ENCODE data around the gene OTUD6A. TPM values are rescaled to one million over a fixed set of nuclear protein-coding genes. Genes with fewer than 3 reads are reported as not detected.

The OTUD6A gene
- total RNA-seq, 1 experiment from 2014 or later, result not detected

GRCh38 chrX:70022616-70023015 lies 39.6 kb upstream of the OTUD6A start:
- no peak overlapping the region for H3K27ac ChIP-seq (ENCODE audit: low read depth, low read length)
- ChIA-PET POLR2A (no interaction called here), RAD21 (ENCODE audit: low non-redundant PET in 1 of 2, low total read pairs in 2 of 2, uncharacterized antibody in 2 of 2, unreplicated experiment in 2 of 2) (no interaction called here), CTCF (no interaction called here)
- no peaks in the 10 kb centered on the region for H3K9me3 ChIP-seq (ENCODE audit: control insufficient read depth in 1 of 2, insufficient read depth in 1 of 2, low read depth in 1 of 2, low read length in 2 of 2)
- BruUV-seq (replicated peaks), result no TSS peak
- peak overlapping the region; percentile 30 for H3K4me2 ChIP-seq (ENCODE audit: low read length)
- H4K20me1 ChIP-seq (ENCODE audit: insufficient read depth), result no peaks in the 10 kb centered on the region
- intact Hi-C loops (cut with micrococcal nuclease), result no loop called here
- H3K36me3 ChIP-seq (ENCODE audit: control insufficient read depth in 1 of 2, insufficient read depth in 2 of 2, low read length in 2 of 2), result no peaks in the 10 kb centered on the region
- ATAC-seq (no peak), DNase-seq (ENCODE audit: low read depth, low spot score) (no peak)
- H3K4me3 ChIP-seq (replicated peaks in 1 of 2; ENCODE audit: low read depth in 1 of 2, low read length in 2 of 2), result no peak overlapping the region
- H3K9ac ChIP-seq (ENCODE audit: low read length), result no peak overlapping the region
- H3K9me2 ChIP-seq (ENCODE audit: insufficient read depth), result no peaks in the 10 kb centered on the region
- no peaks in the 10 kb centered on the region for H3K79me2 ChIP-seq (ENCODE audit: insufficient read depth, low read length)
- TF ChIP-seq REST (IDR thresholded peaks at IDR 0.05; ENCODE audit: low read depth) (no peak), ATF3 (IDR thresholded peaks at IDR 0.05) (no peak), EZH2 (IDR thresholded peaks at IDR 0.05) (no peak), JUND (IDR thresholded peaks at IDR 0.05) (no peak), SP1 (IDR thresholded peaks at IDR 0.05; ENCODE audit: low read depth) (no peak), SIN3A (IDR thresholded peaks at IDR 0.05; ENCODE audit: low read depth) (no peak), TCF7L2 (IDR thresholded peaks at IDR 0.05; ENCODE audit: borderline replicate concordance, extremely low read depth, insufficient read depth, insufficient read length) (no peak), POLR2A (IDR thresholded peaks at IDR 0.05; ENCODE audit: borderline replicate concordance, extremely low read depth, insufficient read depth, insufficient read length) (no peak), POLR2AphosphoS5 (IDR thresholded peaks at IDR 0.05; ENCODE audit: low read depth, low read length) (no peak), CEBPB (IDR thresholded peaks at IDR 0.05; ENCODE audit: low read depth) (no peak), CBX3 (IDR thresholded peaks at IDR 0.05; ENCODE audit: low read depth) (no peak), YY1 (IDR thresholded peaks at IDR 0.05; ENCODE audit: extremely low read depth, insufficient replicate concordance, low read depth, low read length) (no peak), ZNF274 (IDR thresholded peaks at IDR 0.05; ENCODE audit: low read depth, low read length) (no peak), ELF1 (IDR thresholded peaks at IDR 0.05; ENCODE audit: borderline replicate concordance, low read depth) (no peak), EGR1 (IDR thresholded peaks at IDR 0.05; ENCODE audit: low read depth) (no peak), MAX (IDR thresholded peaks at IDR 0.05) (no peak), FOSL1 (IDR thresholded peaks at IDR 0.05; ENCODE audit: low read depth) (no peak), SRF (IDR thresholded peaks at IDR 0.05; ENCODE audit: low read depth) (no peak), CTCF (IDR thresholded peaks at IDR 0.05 in 2 of 3, conservative IDR thresholded peaks at IDR 0.05 in 1 of 3; ENCODE audit: borderline replicate concordance in 1 of 3, insufficient read depth in 1 of 3, low read depth in 2 of 3, low read length in 2 of 3) (no peak)
- peaks cover 8 to 33% of the 10 kb centered on the region in 2 experiments for H3K4me1 ChIP-seq (ENCODE audit: control insufficient read depth in 1 of 2, insufficient read depth in 2 of 2, low read length in 2 of 2)
- H2AFZ ChIP-seq (ENCODE audit: low read depth, low read length, poor library complexity, severe bottlenecking), result no peak overlapping the region
- H3K27me3 ChIP-seq (ENCODE audit: insufficient read depth, low read length), result no peaks in the 10 kb centered on the region

Data from HCT116 (cell line).